ENCODE measurements around the gene SYT1. TPM values are rescaled to one million over a fixed set of nuclear protein-coding genes. Genes with fewer than 3 reads are reported as not detected.

Gene SYT1
- total RNA-seq, 2 experiments from 2014 or later = not detected

- CTCF ChIA-PET = no interaction called here
- POLR2A ChIA-PET = no interaction called here
Measured at GRCh38 chr12:79326222-79326621, 461.6 kb downstream of the SYT1 start.

- ChIA-PET CTCF (no interaction called here), POLR2A (no interaction called here)
Measured at GRCh38 chr12:79326663-79327062, 462.1 kb downstream of the SYT1 start.

DNA sequence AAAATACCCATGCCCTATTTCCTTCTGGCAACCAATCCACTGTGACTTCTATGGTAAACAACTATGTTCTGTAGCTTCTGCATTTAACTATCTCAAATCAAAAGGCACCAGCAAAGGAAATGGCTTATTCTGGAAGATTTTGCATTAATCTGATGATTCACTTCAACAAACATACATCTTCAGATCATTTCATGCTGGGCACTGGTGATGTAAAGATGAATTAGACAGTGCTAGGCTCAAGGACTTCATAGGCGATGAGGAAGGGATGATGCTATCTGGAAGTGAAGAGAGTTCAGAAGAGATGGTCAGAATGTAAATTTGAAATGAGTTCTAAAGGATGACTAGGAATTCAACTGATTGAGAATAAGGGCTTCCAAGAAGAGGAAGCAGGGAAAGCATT lies 462.9 kb downstream of the SYT1 start:
- CTCF ChIA-PET = no interaction called here

DNA sequence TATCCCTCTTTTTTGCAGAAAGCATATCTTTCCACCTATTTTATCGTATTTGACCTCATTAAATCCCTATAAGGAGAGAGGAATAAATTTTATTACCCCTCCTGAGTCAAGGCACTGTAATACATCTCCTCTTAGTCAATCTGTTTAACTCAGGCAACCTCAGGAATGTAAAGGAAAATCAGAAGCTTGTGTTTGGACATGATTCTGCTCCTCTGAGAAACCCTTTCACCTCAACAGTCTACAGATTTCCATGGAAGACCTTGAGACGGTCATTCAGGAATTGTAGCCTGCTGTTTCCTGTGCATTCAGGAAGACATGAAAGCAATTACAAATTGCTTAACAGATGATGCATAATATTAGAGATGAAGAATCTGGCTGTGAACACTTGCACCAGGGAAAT lies 465.4 kb downstream of the SYT1 start:
- CTCF ChIA-PET = no interaction called here
- POLR2A ChIA-PET = no interaction called here

More for the DNA sequence above, 462.9 kb downstream of the SYT1 start:
- POLR2A ChIA-PET = no interaction called here

DNA sequence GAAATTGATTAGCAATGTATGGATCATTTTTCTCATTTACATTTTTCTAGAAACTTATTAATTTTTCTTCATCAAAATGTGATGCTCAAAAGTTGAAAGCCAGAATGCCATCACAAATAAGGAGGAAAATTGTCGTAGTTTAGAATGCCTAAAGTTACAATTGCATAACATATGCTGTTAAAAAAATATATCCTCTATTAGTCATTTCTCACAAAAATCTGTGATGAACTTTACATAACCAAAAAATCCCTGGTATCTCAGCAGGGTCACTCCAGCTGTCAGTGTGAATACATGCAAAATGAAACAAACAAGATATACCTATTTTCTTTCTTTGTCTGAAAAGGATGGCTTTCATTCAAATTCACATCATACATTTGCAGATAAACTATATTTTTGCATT lies 467.3 kb downstream of the SYT1 start:
- ChIA-PET POLR2A (no interaction called here), CTCF (no interaction called here)

DNA sequence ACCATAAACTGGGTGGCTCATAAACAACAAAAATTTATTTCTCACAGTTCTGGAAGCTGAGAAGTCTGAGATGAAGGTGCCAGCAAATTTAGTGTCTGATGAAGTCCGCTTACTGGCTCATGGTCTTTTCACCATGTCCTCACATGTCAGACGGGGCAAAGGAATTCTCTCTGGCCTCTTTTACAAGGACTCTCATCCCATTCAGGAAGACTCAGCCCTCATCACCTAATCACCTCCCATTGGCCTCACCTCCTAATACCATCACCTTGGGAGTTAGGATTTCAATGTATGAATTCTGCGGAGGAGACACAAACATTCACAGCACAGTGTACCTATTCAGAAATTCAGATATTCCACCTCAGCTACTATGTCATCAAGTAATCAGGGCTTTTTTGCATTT lies 468.6 kb downstream of the SYT1 start:
- ChIA-PET CTCF (no interaction called here), POLR2A (no interaction called here)

DNA sequence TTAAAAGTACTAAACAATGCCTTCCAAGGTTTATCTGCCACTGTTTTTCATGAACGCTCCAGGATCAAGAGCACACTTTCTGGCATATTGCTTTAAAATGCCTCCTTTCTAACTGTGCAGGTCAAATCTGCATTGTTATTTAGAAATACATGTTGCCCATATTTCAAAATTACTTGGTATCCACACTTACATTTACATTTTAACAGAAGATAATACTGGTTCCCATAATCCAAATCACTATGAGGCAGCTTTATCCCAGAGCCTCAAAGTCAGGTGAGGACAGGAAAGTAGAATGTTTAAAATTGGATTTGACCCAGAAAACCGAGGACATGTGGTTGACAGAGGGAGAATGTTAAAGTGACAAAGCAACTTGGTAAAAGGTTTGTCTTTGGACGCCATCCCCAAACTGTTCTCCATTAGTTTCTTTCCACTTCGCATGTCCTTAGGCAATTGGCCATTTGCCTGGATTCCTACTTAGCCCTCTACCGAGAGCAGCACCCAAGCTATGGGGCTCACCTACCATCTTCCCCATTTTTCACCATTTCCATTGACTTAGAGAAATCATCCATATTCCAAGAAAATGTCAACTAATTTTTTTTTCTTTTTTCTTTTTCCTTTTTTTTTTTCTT lies 473.2 kb downstream of the SYT1 start:
- ChIA-PET CTCF (interaction anchor here (0.7 kb wide), 1 partner anchor 1510 kb away, joined by 3 read pairs; no protein-coding TSS in a partner anchor), POLR2A (no interaction called here)

GRCh38 chr12:79344855-79345847 lies 480.6 kb downstream of the SYT1 start:
- ChIA-PET CTCF (no interaction called here), POLR2A (no interaction called here)

GRCh38 chr12:79347866-79348265 lies 483.3 kb downstream of the SYT1 start:
- ChIA-PET POLR2A (no interaction called here), CTCF (no interaction called here)

- ChIA-PET CTCF (no interaction called here), POLR2A (no interaction called here)
Measured at GRCh38 chr12:79351251-79351650, 486.7 kb downstream of the SYT1 start.

GRCh38 chr12:79356216-79356615 lies 491.6 kb downstream of the SYT1 start:
- POLR2A ChIA-PET = no interaction called here

DNA sequence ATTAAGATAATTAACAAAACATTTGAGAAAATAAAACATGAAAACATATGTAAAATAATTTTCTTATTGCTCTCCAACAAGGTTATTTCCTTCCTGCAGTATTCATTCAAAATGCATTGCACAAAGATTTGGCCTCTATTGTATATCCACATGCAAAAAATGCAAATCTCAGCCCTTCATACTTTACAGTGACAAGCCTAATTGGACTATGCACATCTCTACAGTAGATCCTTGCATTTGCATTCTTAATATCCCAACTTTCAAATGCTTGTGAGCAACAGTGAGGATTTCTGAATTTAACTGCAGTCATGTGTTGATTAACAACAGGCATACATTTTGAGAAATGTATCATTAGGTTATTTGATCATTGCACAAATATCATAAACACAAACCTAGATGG lies 492.5 kb downstream of the SYT1 start:
- CTCF ChIA-PET = no interaction called here
- POLR2A ChIA-PET = no interaction called here

More at GRCh38 chr12:79356216-79356615, 491.6 kb downstream of the SYT1 start:
- CTCF ChIA-PET = no interaction called here

GRCh38 chr12:79358716-79359300 lies 494.2 kb downstream of the SYT1 start:
- ChIA-PET CTCF (no interaction called here), POLR2A (no interaction called here)

DNA sequence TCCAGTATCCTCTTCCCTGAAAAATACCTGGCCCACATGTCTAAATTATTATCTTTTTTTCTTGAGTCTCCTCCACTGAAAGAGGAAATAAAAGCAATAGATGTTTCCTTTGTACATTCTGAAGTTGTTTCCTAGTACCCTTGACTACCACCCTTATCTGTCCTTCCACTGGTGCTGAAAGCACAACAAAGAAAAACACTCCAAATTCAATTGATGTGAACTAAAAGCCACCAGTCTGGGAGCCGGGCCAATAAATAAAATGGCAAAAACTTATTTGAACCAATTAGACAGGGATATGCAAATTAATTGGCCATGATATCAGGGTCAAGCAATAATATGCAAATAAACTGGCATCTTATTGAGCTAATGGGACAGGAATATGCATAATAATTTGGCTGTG lies 495.7 kb downstream of the SYT1 start:
- ChIA-PET CTCF (no interaction called here), POLR2A (no interaction called here)

- ChIA-PET CTCF (no interaction called here), POLR2A (no interaction called here)
Measured at GRCh38 chr12:79360936-79361335, 496.4 kb downstream of the SYT1 start.

GRCh38 chr12:79364197-79364596 lies 499.6 kb downstream of the SYT1 start:
- CTCF ChIA-PET = no interaction called here
- POLR2A ChIA-PET = no interaction called here

DNA sequence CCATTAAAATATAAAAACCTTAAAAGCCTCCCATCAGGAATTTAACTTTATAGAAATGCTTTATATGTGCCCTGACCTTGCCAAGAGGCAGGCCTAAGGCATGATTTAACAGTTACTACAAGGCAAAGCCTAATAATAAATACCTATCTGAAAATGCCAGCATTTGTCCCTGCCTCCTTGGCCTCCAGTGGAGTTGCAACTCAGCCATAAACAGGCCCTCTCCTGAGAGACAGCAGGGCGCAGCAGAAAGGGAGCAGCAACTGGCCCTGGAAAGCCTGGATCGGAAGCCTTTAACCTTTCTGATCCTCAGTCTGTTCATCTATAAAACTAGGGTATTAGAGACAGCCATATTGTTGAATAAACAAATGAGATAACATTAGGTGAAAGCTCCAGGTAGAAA lies 501.8 kb downstream of the SYT1 start:
- CTCF ChIA-PET = no interaction called here
- POLR2A ChIA-PET = no interaction called here

DNA sequence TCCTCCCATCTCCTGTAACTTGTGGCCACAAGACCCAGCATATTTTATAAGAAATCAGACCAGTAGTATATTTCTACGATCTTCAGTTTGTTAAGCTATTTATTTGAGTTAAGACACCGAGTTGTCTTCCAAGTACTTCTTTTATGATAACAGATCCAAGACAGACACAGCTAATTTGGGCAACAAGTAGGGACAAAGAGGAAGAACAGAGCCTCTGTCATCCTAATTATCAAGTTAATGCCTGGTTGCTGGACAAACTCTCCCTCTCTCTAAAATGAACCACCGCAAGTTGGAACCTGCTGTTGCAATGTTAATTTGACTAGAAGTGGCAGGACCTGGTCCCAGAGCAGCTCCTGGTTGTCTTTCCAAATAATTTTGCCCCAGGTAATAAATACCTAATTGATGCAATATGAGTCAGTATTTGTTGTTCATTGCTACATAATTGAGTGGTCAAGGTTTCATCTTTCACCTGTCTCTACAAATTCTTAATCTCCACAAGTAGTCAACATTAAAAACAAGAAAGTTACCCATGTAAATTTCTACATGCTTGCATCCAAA lies 502.5 kb downstream of the SYT1 start:
- ChIA-PET POLR2A (no interaction called here), CTCF (no interaction called here)

- ChIA-PET POLR2A (no interaction called here), CTCF (no interaction called here)
Measured at GRCh38 chr12:79370021-79370420, 505.4 kb downstream of the SYT1 start.

GRCh38 chr12:79371226-79371625 lies 506.7 kb downstream of the SYT1 start:
- POLR2A ChIA-PET = no interaction called here
- CTCF ChIA-PET = no interaction called here

DNA sequence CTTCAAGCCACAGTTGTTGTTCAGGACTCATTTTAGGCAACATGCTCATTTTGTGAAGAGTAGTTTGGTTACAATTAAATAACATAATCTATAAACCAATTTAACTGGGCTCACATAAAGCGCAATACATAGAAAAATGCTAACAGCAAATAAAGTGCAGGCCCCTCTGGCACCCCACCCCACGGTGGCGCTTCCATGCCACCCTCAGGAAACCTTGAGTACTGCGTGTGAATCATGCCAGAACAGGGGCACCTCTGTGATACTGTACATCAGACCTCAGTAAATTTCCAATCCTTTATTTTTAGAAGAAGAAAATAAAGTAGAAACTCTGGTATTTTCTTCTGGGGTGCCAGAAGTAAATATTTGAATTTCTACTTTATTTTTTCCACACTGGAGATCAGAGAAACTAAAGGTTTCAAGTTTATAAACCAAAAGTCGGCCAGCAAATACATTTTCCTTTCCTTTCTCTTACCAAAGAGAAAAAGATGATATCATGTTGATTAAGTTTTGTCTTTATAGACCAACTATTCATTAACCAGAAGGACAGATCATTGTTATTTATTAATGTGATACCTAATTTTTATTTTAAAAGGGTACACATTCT lies 509.4 kb downstream of the SYT1 start:
- CTCF ChIA-PET = no interaction called here
- POLR2A ChIA-PET = no interaction called here
